HepG2 (cell line): ENCODE results near the gene EPB41L5. TPM values are rescaled to one million over a fixed set of nuclear protein-coding genes. Genes with fewer than 3 reads are reported as not detected.

Source experiments
- DBP ChIP-seq: sonication (generic); formaldehyde crosslinking; IDR thresholded peaks from 2 replicates; pipeline ENCODE4 v1.4.0; 2020; ENCODE audit warnings: missing genetic modification reagents; ENCODE audit errors: not compliant biosample characterization
- FOSL1 ChIP-seq: sonication (generic); formaldehyde crosslinking; IDR thresholded peaks from 2 replicates; pipeline ENCODE4 v1.9.0; 2021; ENCODE audit warnings: missing genetic modification reagents, borderline replicate concordance
- FOXA3 ChIP-seq: IDR thresholded peaks from 2 replicates; pipeline ENCODE4 v1.6.1; 2016; ENCODE audit warnings: missing genetic modification reagents, missing compliant biosample characterization
- FOXK1 ChIP-seq: sonication (generic); formaldehyde crosslinking; IDR thresholded peaks from 2 replicates; pipeline ENCODE4 v1.4.0; 2020; ENCODE audit warnings: low read depth, missing genetic modification reagents, borderline replicate concordance
- FOXM1 ChIP-seq: sonication (generic); formaldehyde crosslinking; IDR thresholded peaks from 2 replicates; pipeline ENCODE4 v1.5.0; 2020; ENCODE audit warnings: missing genetic modification reagents
- GABPA ChIP-seq, 2 experiments: IDR thresholded peaks; 2 replicates each; pipeline ENCODE4 v1.6.1; 2011 to 2016; ENCODE audit warnings: low read depth in 2 of 2, low read length in 1 of 2, missing biosample characterization in 1 of 2, missing genetic modification characterization in 1 of 2
- JUN ChIP-seq: sonication (generic); formaldehyde crosslinking; IDR thresholded peaks from 2 replicates; pipeline ENCODE4 v1.4.0; 2020; ENCODE audit warnings: mild to moderate bottlenecking, missing genetic modification reagents
- NR2F6 ChIP-seq, 2 experiments: IDR thresholded peaks; 2 replicates each; pipeline ENCODE4 v1.6.1; 2016; ENCODE audit warnings: antibody characterized with exemption in 1 of 2, mild to moderate bottlenecking in 1 of 2
- THAP7 ChIP-seq: sonication (generic); formaldehyde crosslinking; IDR thresholded peaks from 2 replicates; pipeline ENCODE4 v1.8.1; 2023; ENCODE audit warnings: mild to moderate bottlenecking, missing genetic modification reagents
- TMF1 ChIP-seq: sonication (generic); formaldehyde crosslinking; IDR thresholded peaks from 2 replicates; pipeline ENCODE4 v1.8.1; 2022; ENCODE audit warnings: low read depth, missing genetic modification reagents
- ZGPAT ChIP-seq: IDR thresholded peaks from 2 replicates; pipeline ENCODE4 v1.6.1; 2016; ENCODE audit warnings: mild to moderate bottlenecking
- ZNF570 ChIP-seq: sonication (generic); formaldehyde crosslinking; IDR thresholded peaks from 2 replicates; pipeline ENCODE4 v1.4.0; 2020; ENCODE audit warnings: mild to moderate bottlenecking, missing genetic modification reagents, borderline replicate concordance
- ZNF589 ChIP-seq: sonication (generic); formaldehyde crosslinking; conservative IDR thresholded peaks from 2 replicates; pipeline ENCODE4 v1.8.0; 2022; ENCODE audit warnings: mild to moderate bottlenecking, moderate library complexity, missing genetic modification reagents
- ZNF616 ChIP-seq: sonication (generic); formaldehyde crosslinking; IDR thresholded peaks from 2 replicates; pipeline ENCODE4 v1.5.0; 2020; ENCODE audit warnings: low read depth, mild to moderate bottlenecking, missing genetic modification reagents
- ZNF652 ChIP-seq: IDR thresholded peaks from 2 replicates; pipeline ENCODE4 v1.6.1; 2016; ENCODE audit warnings: low read depth, borderline replicate concordance
- ZNF784 ChIP-seq: sonication (generic); formaldehyde crosslinking; IDR thresholded peaks from 2 replicates; pipeline ENCODE4 v1.5.1; 2020; ENCODE audit warnings: missing genetic modification reagents, mild to moderate bottlenecking, borderline replicate concordance
- polyA plus RNA-seq, 8 experiments: library from polyadenylated mRNA; depleted of rRNA in 3 of 8; stranded (reverse) in 7 of 8; unstranded in 1 of 8; fragments of >200 nt; fragmentation: Illumina TruSeq in 4 of 8; extraction: Trizol in 4 of 8; gene quantifications; 2 replicates each; pipeline versions ENCODE4 v1.2.1 to v1.2.3, GENCODE V29; 2011 to 2016; ENCODE audit warnings: low read depth in 4 of 8, missing spikeins in 1 of 8, mixed read lengths in 1 of 8; ENCODE audit not compliant: insufficient read depth in 1 of 8
- total RNA-seq, 5 experiments: library from RNA; depleted of rRNA; stranded (reverse); fragments of >200 nt; fragmentation: Illumina TruSeq; extraction: Trizol; gene quantifications; 2 replicates each; pipeline ENCODE4 v1.2.3, GENCODE V29; 2016; ENCODE audit warnings: low read depth in 1 of 5
- TF ChIP-seq, protein P1 (sequence below): sonication (generic); formaldehyde crosslinking; IDR thresholded peaks from 2 replicates; pipeline ENCODE4 v1.8.1; 2022; ENCODE audit warnings: mild to moderate bottlenecking, missing genetic modification reagents
- TF ChIP-seq, protein P2 (sequence below): sonication (generic); formaldehyde crosslinking; IDR thresholded peaks from 2 replicates; pipeline ENCODE4 v1.8.0; 2022; ENCODE audit warnings: mild to moderate bottlenecking, missing genetic modification reagents, moderate library complexity
- TF ChIP-seq, protein P3 (sequence below): sonication (generic); formaldehyde crosslinking; IDR thresholded peaks from 2 replicates; pipeline ENCODE4 v1.8.1; 2023; ENCODE audit warnings: mild to moderate bottlenecking, missing genetic modification reagents, borderline replicate concordance
- TF ChIP-seq, protein P4 (sequence below): sonication (generic); formaldehyde crosslinking; IDR thresholded peaks from 2 replicates; pipeline ENCODE4 v1.4.0; 2020; ENCODE audit warnings: missing genetic modification reagents, borderline replicate concordance

Gene EPB41L5
- total and polyA plus RNA-seq, 2 of the 13 experiments (the other 11 are each of a cell fraction or from before 2014, with no cell fraction given), result 40.5 to 47.5 TPM

DNA sequence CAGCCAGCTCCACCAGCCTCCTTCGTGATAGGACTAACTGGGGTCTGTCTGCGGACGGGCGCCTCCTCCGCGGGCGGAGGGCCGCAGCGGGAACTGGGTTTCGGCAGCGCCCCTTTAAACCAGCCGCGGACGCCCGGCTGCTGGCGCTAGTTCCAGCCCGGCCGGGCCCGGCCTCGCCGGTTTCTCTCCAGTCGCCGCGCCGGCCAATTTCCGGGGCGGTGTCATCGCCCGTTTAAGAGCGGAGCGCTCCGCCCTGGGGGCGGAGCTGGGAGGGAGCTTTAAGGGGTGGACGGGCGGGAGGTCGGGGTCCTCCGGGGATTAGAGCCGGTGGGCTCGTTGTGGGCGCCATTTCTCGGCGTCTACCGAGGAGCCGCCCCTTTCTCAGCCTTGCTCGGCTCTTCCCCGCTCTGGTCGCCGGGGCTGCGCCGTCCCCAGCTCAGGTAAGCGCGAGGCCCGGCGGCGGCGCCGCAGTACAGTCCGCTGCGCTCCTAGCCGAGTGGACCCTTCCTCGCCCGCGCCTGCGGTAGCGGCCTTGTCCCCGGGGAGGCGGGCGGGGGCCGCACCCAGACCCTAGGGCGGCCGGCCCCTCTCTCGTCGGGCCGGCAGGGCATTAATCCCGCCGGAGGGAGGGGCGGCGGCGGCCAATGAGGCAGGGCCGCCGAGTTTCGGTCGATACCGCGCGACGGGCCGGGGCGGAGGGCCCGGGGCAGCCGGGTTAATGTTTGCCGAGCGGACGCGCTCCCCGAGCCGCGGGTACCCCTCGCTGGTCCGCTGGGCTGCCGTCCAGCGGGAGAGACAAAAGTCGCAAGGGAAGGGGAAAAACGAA lies at the start of gene EPB41L5 (continued):
- TF ChIP-seq, protein P1, sequence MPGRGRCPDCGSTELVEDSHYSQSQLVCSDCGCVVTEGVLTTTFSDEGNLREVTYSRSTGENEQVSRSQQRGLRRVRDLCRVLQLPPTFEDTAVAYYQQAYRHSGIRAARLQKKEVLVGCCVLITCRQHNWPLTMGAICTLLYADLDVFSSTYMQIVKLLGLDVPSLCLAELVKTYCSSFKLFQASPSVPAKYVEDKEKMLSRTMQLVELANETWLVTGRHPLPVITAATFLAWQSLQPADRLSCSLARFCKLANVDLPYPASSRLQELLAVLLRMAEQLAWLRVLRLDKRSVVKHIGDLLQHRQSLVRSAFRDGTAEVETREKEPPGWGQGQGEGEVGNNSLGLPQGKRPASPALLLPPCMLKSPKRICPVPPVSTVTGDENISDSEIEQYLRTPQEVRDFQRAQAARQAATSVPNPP (CRISPR knock-in tag), result peak; percentile 60; the same call in 1 of the 2 replicates
- peak; percentile 97 for TF ChIP-seq ZGPAT (CRISPR knock-in tag)
- TF ChIP-seq ZNF570 (CRISPR knock-in tag), result no peak; the same call in 1 of the 2 replicates
- TF ChIP-seq ZNF784 (CRISPR knock-in tag), result no peak; the same call in 1 of the 2 replicates
- TF ChIP-seq GABPA (IDR thresholded peaks at IDR 0.05; ENCODE audit: low read depth, low read length), result 0 out of 2 replicates have a peak, but pooled peaks have one; percentile 25
- peak; percentile 60; the same call in 1 of the 2 replicates for TF ChIP-seq GABPA (CRISPR knock-in tag; IDR thresholded peaks at IDR 0.05; ENCODE audit: low read depth)
- TF ChIP-seq, protein P2, sequence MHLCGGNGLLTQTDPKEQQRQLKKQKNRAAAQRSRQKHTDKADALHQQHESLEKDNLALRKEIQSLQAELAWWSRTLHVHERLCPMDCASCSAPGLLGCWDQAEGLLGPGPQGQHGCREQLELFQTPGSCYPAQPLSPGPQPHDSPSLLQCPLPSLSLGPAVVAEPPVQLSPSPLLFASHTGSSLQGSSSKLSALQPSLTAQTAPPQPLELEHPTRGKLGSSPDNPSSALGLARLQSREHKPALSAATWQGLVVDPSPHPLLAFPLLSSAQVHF (CRISPR knock-in tag), result peak; percentile 76; the same call in 1 of the 2 replicates
- no peak for TF ChIP-seq JUN (CRISPR knock-in tag)
- TF ChIP-seq, protein P3, sequence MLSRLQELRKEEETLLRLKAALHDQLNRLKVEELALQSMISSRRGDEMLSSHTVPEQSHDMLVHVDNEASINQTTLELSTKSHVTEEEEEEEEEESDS (CRISPR knock-in tag), result 0 out of 2 replicates have a peak, but pooled peaks have one; percentile 44
- peak; percentile 54 for TF ChIP-seq FOXK1 (CRISPR knock-in tag)
- TF ChIP-seq, protein P4, sequence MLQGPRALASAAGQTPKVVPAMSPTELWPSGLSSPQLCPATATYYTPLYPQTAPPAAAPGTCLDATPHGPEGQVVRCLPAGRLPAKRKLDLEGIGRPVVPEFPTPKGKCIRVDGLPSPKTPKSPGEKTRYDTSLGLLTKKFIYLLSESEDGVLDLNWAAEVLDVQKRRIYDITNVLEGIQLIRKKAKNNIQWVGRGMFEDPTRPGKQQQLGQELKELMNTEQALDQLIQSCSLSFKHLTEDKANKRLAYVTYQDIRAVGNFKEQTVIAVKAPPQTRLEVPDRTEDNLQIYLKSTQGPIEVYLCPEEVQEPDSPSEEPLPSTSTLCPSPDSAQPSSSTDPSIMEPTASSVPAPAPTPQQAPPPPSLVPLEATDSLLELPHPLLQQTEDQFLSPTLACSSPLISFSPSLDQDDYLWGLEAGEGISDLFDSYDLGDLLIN (CRISPR knock-in tag), result peak; percentile 63; the same call in 1 of the 2 replicates
- no peak for TF ChIP-seq FOXM1 (CRISPR knock-in tag)
- TF ChIP-seq FOSL1, result no peak
- TF ChIP-seq THAP7 (CRISPR knock-in tag), result peak; percentile 78; the same call in 1 of the 2 replicates
- peak; percentile 92 for TF ChIP-seq TMF1 (CRISPR knock-in tag)
- TF ChIP-seq ZNF616 (CRISPR knock-in tag), result peak; percentile 77; the same call in 1 of the 2 replicates
- peak; percentile 95; the same call in 1 of the 2 replicates for TF ChIP-seq ZNF589 (CRISPR knock-in tag)
- no peak for TF ChIP-seq DBP (CRISPR knock-in tag)
- TF ChIP-seq NR2F6 (IDR thresholded peaks at IDR 0.05), result no peak
- 0 out of 2 replicates have a peak, but pooled peaks have one; percentile 34 for TF ChIP-seq NR2F6 (CRISPR knock-in tag; IDR thresholded peaks at IDR 0.05)
- 0 out of 2 replicates have a peak, but pooled peaks have one; percentile 23 for TF ChIP-seq ZNF652 (CRISPR knock-in tag)
- TF ChIP-seq FOXA3 (CRISPR knock-in tag), result peak; percentile 43; the same call in 1 of the 2 replicates
